SK-N-SH (cell line): ENCODE results near the gene FERD3L. TPM values are rescaled to one million over a fixed set of nuclear protein-coding genes. Genes with fewer than 3 reads are reported as not detected.

Experiments used
- CTCF ChIA-PET: fragments of 300-600, 350-600 bp; formaldehyde crosslinking; extraction: SDS; loops from one replicate; lab custom pipeline; 2021; lab: Yijun Ruan, JAX
- POLR2A ChIA-PET: fragments of 350-600 bp; sonication (Branson Sonifier 250); formaldehyde crosslinking; extraction: SDS; loops from one replicate; lab custom pipeline; 2020; ENCODE audit warnings: antibody characterized with exemption, inconsistent platforms; lab: Yijun Ruan, JAX
- DNase-seq: peaks from one replicate; pipeline ENCODE4 v3.0.0; 2012
- H2AFZ ChIP-seq: fragments of 200-600 bp; sonication (generic); 2 replicates; pipeline ENCODE4 v1.8.1; 2016; ENCODE audit warnings: antibody characterized with exemption, mild to moderate bottlenecking, low read depth
- H3F3A ChIP-seq: fragments of 200-600 bp; sonication (generic); replicated peaks from 2 replicates; pipeline ENCODE3; 2016; ENCODE audit warnings: antibody characterized with exemption, mild to moderate bottlenecking; ENCODE audit not compliant: insufficient read depth
- H3K27ac ChIP-seq, 2 experiments: fragments of 200-500 bp in 1 of 2; fragments of 200-600 bp in 1 of 2; sonication (Bioruptor generic) in 1 of 2; sonication (generic), shearing (Covaris generic) in 1 of 2; 2 replicates each; pipeline versions ENCODE4 v1.5.1 to v1.6.1; 2014 to 2016; ENCODE audit warnings: low read depth in 2 of 2, inconsistent platforms in 1 of 2, low read length in 1 of 2, mild to moderate bottlenecking in 1 of 2, mixed read lengths in 1 of 2
- H3K27me3 ChIP-seq: fragments of 200-600 bp; sonication (generic), shearing (Covaris generic); 2 replicates; pipeline ENCODE4 v1.6.1; 2016; ENCODE audit warnings: mixed run types; ENCODE audit not compliant: insufficient read depth
- H3K36me3 ChIP-seq, 2 experiments: fragments of 200-500 bp in 1 of 2; fragments of 200-600 bp in 1 of 2; sonication (Bioruptor generic) in 1 of 2; sonication (generic) in 1 of 2; replicated peaks in 1 of 2; 2 replicates each; pipeline versions ENCODE3 to v1.5.1; 2014 to 2016; ENCODE audit warnings: low read length in 1 of 2, mild to moderate bottlenecking in 1 of 2; ENCODE audit not compliant: insufficient read depth in 2 of 2, control insufficient read depth in 1 of 2
- H3K4me1 ChIP-seq, 2 experiments: fragments of 200-500 bp in 1 of 2; fragments of 200-600 bp in 1 of 2; sonication (Bioruptor generic) in 1 of 2; sonication (generic), shearing (Covaris generic) in 1 of 2; 2 replicates each; pipeline versions ENCODE4 v1.5.1 to v1.6.1; 2014 to 2016; ENCODE audit warnings: low read depth in 1 of 2, low read length in 1 of 2, mixed run types in 1 of 2; ENCODE audit not compliant: insufficient read depth in 2 of 2, control insufficient read depth in 1 of 2
- H3K4me2 ChIP-seq: fragments of 200-600 bp; sonication (generic), shearing (Covaris generic); 2 replicates; pipeline ENCODE4 v1.6.1; 2017; ENCODE audit warnings: mixed run types
- H3K4me3 ChIP-seq, 2 experiments: fragments of 200-500 bp in 1 of 2; fragments of 200-600 bp in 1 of 2; sonication (Bioruptor generic) in 1 of 2; sonication (generic), shearing (Covaris generic) in 1 of 2; 2 replicates each; pipeline versions ENCODE4 v1.5.1 to v1.8.1; 2014 to 2016; ENCODE audit warnings: low read depth in 2 of 2, inconsistent platforms in 1 of 2, low read length in 1 of 2, mild to moderate bottlenecking in 1 of 2, mixed read lengths in 1 of 2, moderate library complexity in 1 of 2
- H3K79me2 ChIP-seq: fragments of 200-600 bp; sonication (generic); 2 replicates; pipeline ENCODE4 v1.8.1; 2017; ENCODE audit warnings: mild to moderate bottlenecking; ENCODE audit not compliant: insufficient read depth
- H3K9ac ChIP-seq: fragments of 200-600 bp; sonication (generic); 2 replicates; pipeline ENCODE4 v1.6.1; 2017; ENCODE audit warnings: mixed run types
- H3K9me2 ChIP-seq: fragments of 200-600 bp; sonication (generic); 2 replicates; pipeline ENCODE4 v1.6.1; 2017; ENCODE audit warnings: mixed run types
- H3K9me3 ChIP-seq: fragments of 200-600 bp; sonication (generic); 2 replicates; pipeline ENCODE4 v1.6.1; 2017; ENCODE audit warnings: mixed run types, mild to moderate bottlenecking, moderate library complexity
- H4K20me1 ChIP-seq: fragments of 200-600 bp; sonication (generic); 2 replicates; pipeline ENCODE4 v1.6.1; 2017; ENCODE audit warnings: mild to moderate bottlenecking, mixed run types; ENCODE audit not compliant: insufficient read depth
- EP300 ChIP-seq, 2 experiments: IDR thresholded peaks; 2 replicates each; pipeline versions ENCODE4 v1.4.0 to v1.6.1; 2012; ENCODE audit warnings: borderline replicate concordance in 1 of 2, low read depth in 1 of 2, low read length in 1 of 2
- GATA2 ChIP-seq: sonication (generic); formaldehyde crosslinking; IDR thresholded peaks from 2 replicates; pipeline ENCODE4 v1.5.0; 2020; ENCODE audit warnings: mild to moderate bottlenecking, missing genetic modification reagents
- PBX3 ChIP-seq: IDR thresholded peaks from 2 replicates; pipeline ENCODE4; 2012
- POLR2AphosphoS5 ChIP-seq: IDR thresholded peaks from 2 replicates; pipeline ENCODE4 v1.6.1; 2012; ENCODE audit warnings: low read depth, low read length
- RAD21 ChIP-seq: IDR thresholded peaks from 2 replicates; pipeline ENCODE4 v1.6.1; 2012; ENCODE audit warnings: mild to moderate bottlenecking, low read length
- REST ChIP-seq: IDR thresholded peaks from 2 replicates; pipeline ENCODE4 v1.6.1; 2012; ENCODE audit warnings: mild to moderate bottlenecking, low read depth, low read length, moderate library complexity
- SIN3A ChIP-seq: IDR thresholded peaks from 2 replicates; pipeline ENCODE4 v1.6.1; 2012; ENCODE audit warnings: low read depth, mild to moderate bottlenecking, low read length, moderate library complexity, borderline replicate concordance
- TAF1 ChIP-seq: IDR thresholded peaks from 2 replicates; pipeline ENCODE4 v1.6.1; 2012; ENCODE audit warnings: low read depth, mild to moderate bottlenecking, low read length, moderate library complexity, borderline replicate concordance
- TCF12 ChIP-seq: IDR thresholded peaks from 2 replicates; pipeline ENCODE4 v1.4.0; 2012
- TEAD4 ChIP-seq: IDR thresholded peaks from 2 replicates; pipeline ENCODE4 v1.4.0; 2012; ENCODE audit warnings: mild to moderate bottlenecking, borderline replicate concordance; ENCODE audit not compliant: insufficient read depth
- YY1 ChIP-seq: IDR thresholded peaks from 2 replicates; pipeline ENCODE4 v1.4.0; 2012; ENCODE audit warnings: low read depth, mild to moderate bottlenecking
- WGBS: methylation state at CpG from one replicate; pipeline ENCODE4 v1.1.6; 2017; ENCODE audit warnings: low lambda C conversion rate; 5-methylcytosine and 5-hydroxymethylcytosine counted together
- polyA plus RNA-seq, 3 experiments: library from polyadenylated mRNA; depleted of rRNA; stranded (reverse); fragments of >200 nt; gene quantifications; 2 replicates each; pipeline ENCODE4 v1.2.3, GENCODE V29; 2012
- TF ChIP-seq, protein P1 (sequence below): fragments of 200-600 bp; sonication (generic); IDR thresholded peaks from 2 replicates; pipeline ENCODE4 v1.6.1; 2017; ENCODE audit warnings: antibody characterized with exemption, mild to moderate bottlenecking, moderate library complexity

The FERD3L gene
- polyA plus RNA-seq, 1 of the 3 experiments (the other 2 are of a cell fraction), result not detected

DNA sequence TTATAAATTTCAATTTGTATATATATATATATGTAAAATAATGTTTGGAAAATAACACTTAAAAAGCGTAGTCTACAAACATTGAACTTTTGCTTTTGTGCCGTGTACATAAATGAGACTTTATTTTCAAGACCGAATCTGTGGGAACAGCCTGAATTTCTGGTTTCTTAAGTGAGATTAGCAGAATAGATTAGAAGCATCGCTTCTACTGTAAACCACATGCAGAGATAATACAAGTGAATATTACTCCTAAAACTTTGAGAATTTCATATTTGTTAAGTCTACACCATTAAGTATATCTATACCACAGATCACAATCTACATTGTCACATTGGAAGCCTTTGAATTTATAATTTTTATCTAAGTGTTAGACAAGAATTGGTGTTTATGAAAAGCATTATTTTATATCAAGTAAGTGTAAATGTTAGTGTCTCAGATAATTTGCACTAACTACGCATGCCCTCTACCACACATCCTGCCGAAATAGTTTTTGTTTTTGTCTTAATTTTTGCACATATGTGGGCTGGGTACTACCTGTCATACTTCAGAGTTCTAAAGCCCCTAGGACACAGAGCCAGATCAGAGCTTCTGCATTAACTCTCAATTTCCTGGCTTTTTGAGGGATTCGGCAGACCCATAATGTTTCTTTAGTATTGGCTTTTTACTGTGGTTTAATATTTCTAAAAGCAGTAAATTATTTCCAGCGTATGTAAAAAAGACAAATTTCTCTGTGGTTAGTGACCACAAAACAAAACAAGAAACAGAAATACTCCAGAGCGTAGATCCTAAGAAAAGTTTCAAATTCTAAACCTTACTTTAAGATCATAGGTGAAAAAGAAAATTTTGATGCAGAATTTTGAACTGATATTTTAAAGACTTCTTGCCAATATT is 47.8 kb downstream of the FERD3L start:
- Histone ChIP-seq H3K36me3 (peaks cover 7 to 46% of the 10 kb centered on the region in 2 experiments), H3K79me2 (peaks cover 100% of the 10 kb centered on the region), H3K4me1 (peaks cover 32 to 89% of the 10 kb centered on the region in 2 experiments; a peak in 3 of 4 replicates), H3K9me3 (no peaks in the 10 kb centered on the region), H3K27ac (peak overlapping the region; percentile 79 to 100), H4K20me1 (no peaks in the 10 kb centered on the region), H3K4me2 (peak overlapping the region; percentile 79), H3K9ac (peak overlapping the region; percentile 64), H3K9me2 (no peaks in the 10 kb centered on the region), H3F3A (peaks cover 28% of the 10 kb centered on the region), H3K27me3 (no peaks in the 10 kb centered on the region), H3K4me3 (peak overlapping the region; percentile 35 to 56), H2AFZ (peak overlapping the region; percentile 49)
- ChIA-PET CTCF (interaction anchor here (1.0 to 5.9 kb wide), 7 partner anchors 7 to 405 kb away, joined by 3 to 36 read pairs (median 4); partner anchors contain the start of gene TWIST1), POLR2A (interaction anchor here (1.3 to 3.7 kb wide), 5 partner anchors 9 to 20 kb away, joined by 3 to 16 read pairs (median 6); partner anchors contain the start of gene TWIST1)
- 22% methylated on average over 9 of the region's 9 CpGs for WGBS
- TF ChIP-seq YY1, result no peak
- no peak for TF ChIP-seq RAD21
- TF ChIP-seq REST, result no peak
- TF ChIP-seq TCF12, result peak; percentile 56
- 0 out of 2 replicates have a peak, but pooled peaks have one; percentile 5 for TF ChIP-seq TEAD4
- peak in 1 of 2 experiments; percentile 29; a peak in 1 of 4 replicates for TF ChIP-seq EP300 (IDR thresholded peaks at IDR 0.05; ENCODE audit: borderline replicate concordance in 1 of 2, low read depth in 1 of 2, low read length in 1 of 2)
- peak; percentile 36; the same call in 1 of the 2 replicates for TF ChIP-seq PBX3
- TF ChIP-seq SIN3A, result 0 out of 2 replicates have a peak, but pooled peaks have one; percentile 36
- TF ChIP-seq, protein P1, sequence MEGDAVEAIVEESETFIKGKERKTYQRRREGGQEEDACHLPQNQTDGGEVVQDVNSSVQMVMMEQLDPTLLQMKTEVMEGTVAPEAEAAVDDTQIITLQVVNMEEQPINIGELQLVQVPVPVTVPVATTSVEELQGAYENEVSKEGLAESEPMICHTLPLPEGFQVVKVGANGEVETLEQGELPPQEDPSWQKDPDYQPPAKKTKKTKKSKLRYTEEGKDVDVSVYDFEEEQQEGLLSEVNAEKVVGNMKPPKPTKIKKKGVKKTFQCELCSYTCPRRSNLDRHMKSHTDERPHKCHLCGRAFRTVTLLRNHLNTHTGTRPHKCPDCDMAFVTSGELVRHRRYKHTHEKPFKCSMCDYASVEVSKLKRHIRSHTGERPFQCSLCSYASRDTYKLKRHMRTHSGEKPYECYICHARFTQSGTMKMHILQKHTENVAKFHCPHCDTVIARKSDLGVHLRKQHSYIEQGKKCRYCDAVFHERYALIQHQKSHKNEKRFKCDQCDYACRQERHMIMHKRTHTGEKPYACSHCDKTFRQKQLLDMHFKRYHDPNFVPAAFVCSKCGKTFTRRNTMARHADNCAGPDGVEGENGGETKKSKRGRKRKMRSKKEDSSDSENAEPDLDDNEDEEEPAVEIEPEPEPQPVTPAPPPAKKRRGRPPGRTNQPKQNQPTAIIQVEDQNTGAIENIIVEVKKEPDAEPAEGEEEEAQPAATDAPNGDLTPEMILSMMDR, result no peak
- TF ChIP-seq POLR2AphosphoS5, result peak; percentile 3; the same call in 1 of the 2 replicates
- TF ChIP-seq TAF1, result 0 out of 2 replicates have a peak, but pooled peaks have one; percentile 35
- peak; percentile 47; the same call in 1 of the 2 replicates for TF ChIP-seq GATA2 (CRISPR knock-in tag)
- DNase-seq, result no peak
